DOHH2 (cell line): ENCODE measurements around the gene PROS1.

Experiments used
- CTCF ChIP-seq: fragments of 200-600 bp; sonication (generic); IDR thresholded peaks from one replicate; pipeline ENCODE4 v1.5.1; 2014; ENCODE audit warnings: antibody characterized with exemption, mild to moderate bottlenecking, low read depth, low read length; ENCODE audit not compliant: poor library complexity, severe bottlenecking
- EZH2phosphoT487 ChIP-seq: fragments of 200-600 bp; sonication (generic); IDR thresholded peaks from 2 replicates; pipeline ENCODE4 v1.6.1; 2017; ENCODE audit warnings: borderline replicate concordance, mild to moderate bottlenecking, antibody characterized with exemption, low read length, moderate library complexity, mixed read lengths

- no peak for TF ChIP-seq EZH2phosphoT487
- TF ChIP-seq CTCF: no peak
Observed at GRCh38 chr3:93911206-93911605, 62.5 kb downstream of the PROS1 start.
